BLaER1 (cell line): ENCODE measurements around the gene TRAPPC6A.

Source experiments
- H3K27ac ChIP-seq: shearing (Covaris generic); formaldehyde crosslinking; 2 replicates; pipeline ENCODE4 v1.8.1; 2022
- H3K27me3 ChIP-seq: shearing (Covaris generic); formaldehyde crosslinking; 2 replicates; pipeline ENCODE4 v1.8.1; 2022
- H3K36me3 ChIP-seq: shearing (Covaris generic); formaldehyde crosslinking; 2 replicates; pipeline ENCODE4 v1.8.1; 2022
- H3K4me1 ChIP-seq: shearing (Covaris generic); formaldehyde crosslinking; 2 replicates; pipeline ENCODE4 v1.8.1; 2022
- H3K4me2 ChIP-seq: shearing (Covaris generic); formaldehyde crosslinking; 2 replicates; pipeline ENCODE4 v1.8.1; 2022
- H3K4me3 ChIP-seq: shearing (Covaris generic); formaldehyde crosslinking; 2 replicates; pipeline ENCODE4 v1.8.1; 2022
- H3K9ac ChIP-seq: shearing (Covaris generic); formaldehyde crosslinking; 2 replicates; pipeline ENCODE4 v1.8.1; 2022
- H3K9me3 ChIP-seq: shearing (Covaris generic); formaldehyde crosslinking; 2 replicates; pipeline ENCODE4 v1.8.1; 2022
- H4K20me1 ChIP-seq: shearing (Covaris generic); formaldehyde crosslinking; 2 replicates; pipeline ENCODE4 v1.8.1; 2022
- Cebpa-rat ChIP-seq: shearing (Covaris generic); IDR thresholded peaks from 2 replicates; pipeline ENCODE4 v1.8.1; 2022

The TRAPPC6A gene

GRCh38 chr19:45151320-45151719 lies 26.7 kb downstream of the TRAPPC6A start:
- Histone ChIP-seq H3K9ac (no peak overlapping the region), H3K27me3 (peaks cover 48% of the 10 kb centered on the region), H3K4me1 (peaks cover 44% of the 10 kb centered on the region), H3K27ac (no peak overlapping the region), H4K20me1 (peaks cover 61% of the 10 kb centered on the region), H3K36me3 (peaks cover 37% of the 10 kb centered on the region), H3K4me3 (no peak overlapping the region), H3K9me3 (no peaks in the 10 kb centered on the region), H3K4me2 (no peak overlapping the region)
- TF ChIP-seq Cebpa-rat, result no peak

- peaks cover 48% of the 10 kb centered on the region for H3K27me3 ChIP-seq
- H3K36me3 ChIP-seq, result peaks cover 42% of the 10 kb centered on the region
- H3K4me2 ChIP-seq, result no peak overlapping the region
- no peak overlapping the region for H3K9ac ChIP-seq
- no peak for TF ChIP-seq Cebpa-rat
- no peak overlapping the region for H3K27ac ChIP-seq
- H3K9me3 ChIP-seq, result no peaks in the 10 kb centered on the region
- H4K20me1 ChIP-seq, result peaks cover 61% of the 10 kb centered on the region
- peaks cover 44% of the 10 kb centered on the region for H3K4me1 ChIP-seq
- no peak overlapping the region for H3K4me3 ChIP-seq
These were observed 27.2 kb downstream of the TRAPPC6A start for GRCh38 chr19:45150751-45151281.

GRCh38 chr19:45150180-45150579 lies 27.9 kb downstream of the TRAPPC6A start:
- no peak for TF ChIP-seq Cebpa-rat
- Histone ChIP-seq H3K27ac (no peak overlapping the region), H3K4me3 (no peak overlapping the region), H3K9me3 (no peaks in the 10 kb centered on the region), H3K4me2 (no peak overlapping the region), H3K4me1 (peaks cover 44% of the 10 kb centered on the region), H4K20me1 (peaks cover 61% of the 10 kb centered on the region), H3K9ac (no peak overlapping the region), H3K36me3 (peaks cover 48% of the 10 kb centered on the region), H3K27me3 (peaks cover 47% of the 10 kb centered on the region)

GRCh38 chr19:45149129-45149528 lies 28.9 kb downstream of the TRAPPC6A start:
- Histone ChIP-seq H3K9me3 (no peaks in the 10 kb centered on the region), H4K20me1 (peaks cover 67% of the 10 kb centered on the region), H3K27ac (0 out of 2 replicates have a peak overlapping the region, but pooled peaks have one; percentile 9), H3K4me1 (peaks cover 43% of the 10 kb centered on the region), H3K27me3 (peaks cover 39% of the 10 kb centered on the region), H3K9ac (no peak overlapping the region), H3K36me3 (peaks cover 58% of the 10 kb centered on the region), H3K4me2 (peak overlapping the region; percentile 64), H3K4me3 (no peak overlapping the region)
- TF ChIP-seq Cebpa-rat, result no peak

- no peaks in the 10 kb centered on the region for H3K9me3 ChIP-seq
- H3K4me2 ChIP-seq, result peak overlapping the region; percentile 64
- peaks cover 62% of the 10 kb centered on the region for H4K20me1 ChIP-seq
- peaks cover 69% of the 10 kb centered on the region for H3K36me3 ChIP-seq
- H3K4me3 ChIP-seq, result no peak overlapping the region
- H3K4me1 ChIP-seq, result peaks cover 42% of the 10 kb centered on the region
- no peak overlapping the region for H3K9ac ChIP-seq
- H3K27ac ChIP-seq, result no peak overlapping the region
- peaks cover 29% of the 10 kb centered on the region for H3K27me3 ChIP-seq
- TF ChIP-seq Cebpa-rat, result no peak
These were observed 30.0 kb downstream of the TRAPPC6A start for GRCh38 chr19:45147835-45148676.

- peaks cover 82% of the 10 kb centered on the region for H3K36me3 ChIP-seq
- H3K27ac ChIP-seq, result no peak overlapping the region
- H3K4me3 ChIP-seq, result no peak overlapping the region
- TF ChIP-seq Cebpa-rat, result no peak
- H3K9ac ChIP-seq, result no peak overlapping the region
- no peak overlapping the region for H3K4me2 ChIP-seq
- H3K4me1 ChIP-seq, result peaks cover 39% of the 10 kb centered on the region
- peaks cover 16% of the 10 kb centered on the region for H3K27me3 ChIP-seq
- no peaks in the 10 kb centered on the region for H3K9me3 ChIP-seq
- H4K20me1 ChIP-seq, result peaks cover 52% of the 10 kb centered on the region
These were observed 31.3 kb downstream of the TRAPPC6A start for GRCh38 chr19:45146741-45147205.

GRCh38 chr19:45146251-45146650 lies 31.8 kb downstream of the TRAPPC6A start:
- Histone ChIP-seq H3K4me2 (no peak overlapping the region), H3K36me3 (peaks cover 87% of the 10 kb centered on the region), H4K20me1 (peaks cover 47% of the 10 kb centered on the region), H3K9ac (no peak overlapping the region), H3K27ac (no peak overlapping the region), H3K9me3 (no peaks in the 10 kb centered on the region), H3K4me1 (peaks cover 39% of the 10 kb centered on the region), H3K4me3 (no peak overlapping the region), H3K27me3 (peaks cover 11% of the 10 kb centered on the region)
- no peak for TF ChIP-seq Cebpa-rat

- TF ChIP-seq Cebpa-rat, result no peak
- Histone ChIP-seq H3K4me1 (peaks cover 39% of the 10 kb centered on the region), H3K9ac (no peak overlapping the region), H3K4me2 (no peak overlapping the region), H3K27ac (no peak overlapping the region), H3K36me3 (peaks cover 89% of the 10 kb centered on the region), H3K9me3 (no peaks in the 10 kb centered on the region), H3K27me3 (peaks cover 4% of the 10 kb centered on the region; the same call in 1 of the 2 replicates), H3K4me3 (no peak overlapping the region), H4K20me1 (peaks cover 45% of the 10 kb centered on the region)
These were observed 32.5 kb downstream of the TRAPPC6A start for GRCh38 chr19:45145270-45146189.

GRCh38 chr19:45144431-45145269 lies 33.4 kb downstream of the TRAPPC6A start:
- Histone ChIP-seq H3K9me3 (no peaks in the 10 kb centered on the region), H3K4me1 (peaks cover 39% of the 10 kb centered on the region), H3K27me3 (no peaks in the 10 kb centered on the region), H3K9ac (no peak overlapping the region), H3K4me2 (no peak overlapping the region), H3K36me3 (peaks cover 89% of the 10 kb centered on the region), H4K20me1 (peaks cover 42% of the 10 kb centered on the region), H3K27ac (no peak overlapping the region), H3K4me3 (no peak overlapping the region)
- TF ChIP-seq Cebpa-rat, result no peak
